ENCODE results near the gene RIMS4. TPM values are rescaled to one million over a fixed set of nuclear protein-coding genes. Genes with fewer than 3 reads are reported as not detected.

RIMS4 gene
- total and polyA plus RNA-seq, 2 donors (not counting 1 experiment from before 2014, with no cell fraction given), result not detected

GRCh38 chr20:44784688-44785087 is 25.7 kb downstream of the RIMS4 start:
- no peak for DNase-seq
- no peaks in the 10 kb centered on the region for H3K36me3 ChIP-seq (replicated peaks in 1 of 2; ENCODE audit: control extremely low read depth in 1 of 2, control insufficient read depth in 1 of 2, extremely low read depth in 1 of 2, insufficient read depth in 2 of 2, low read length in 1 of 2)
- TF ChIP-seq EZH2 (IDR thresholded peaks at IDR 0.05; ENCODE audit: borderline replicate concordance, insufficient read depth, low read depth, low read length, poor library complexity, severe bottlenecking), result no peak
- TF ChIP-seq, protein P1, sequence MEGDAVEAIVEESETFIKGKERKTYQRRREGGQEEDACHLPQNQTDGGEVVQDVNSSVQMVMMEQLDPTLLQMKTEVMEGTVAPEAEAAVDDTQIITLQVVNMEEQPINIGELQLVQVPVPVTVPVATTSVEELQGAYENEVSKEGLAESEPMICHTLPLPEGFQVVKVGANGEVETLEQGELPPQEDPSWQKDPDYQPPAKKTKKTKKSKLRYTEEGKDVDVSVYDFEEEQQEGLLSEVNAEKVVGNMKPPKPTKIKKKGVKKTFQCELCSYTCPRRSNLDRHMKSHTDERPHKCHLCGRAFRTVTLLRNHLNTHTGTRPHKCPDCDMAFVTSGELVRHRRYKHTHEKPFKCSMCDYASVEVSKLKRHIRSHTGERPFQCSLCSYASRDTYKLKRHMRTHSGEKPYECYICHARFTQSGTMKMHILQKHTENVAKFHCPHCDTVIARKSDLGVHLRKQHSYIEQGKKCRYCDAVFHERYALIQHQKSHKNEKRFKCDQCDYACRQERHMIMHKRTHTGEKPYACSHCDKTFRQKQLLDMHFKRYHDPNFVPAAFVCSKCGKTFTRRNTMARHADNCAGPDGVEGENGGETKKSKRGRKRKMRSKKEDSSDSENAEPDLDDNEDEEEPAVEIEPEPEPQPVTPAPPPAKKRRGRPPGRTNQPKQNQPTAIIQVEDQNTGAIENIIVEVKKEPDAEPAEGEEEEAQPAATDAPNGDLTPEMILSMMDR (IDR thresholded peaks at IDR 0.05), result no peak
- H3K27me3 Mint-ChIP-seq, result peaks cover 34% of the 10 kb centered on the region
- 100% methylated on average over 1 of the region's 1 CpG for WGBS (ENCODE audit: insufficient coverage)
- no peaks in the 10 kb centered on the region for H3K4me1 ChIP-seq (ENCODE audit: control insufficient read depth in 2 of 2, insufficient read depth in 2 of 2, low read length in 2 of 2)
- POLR2A ChIA-PET, result no interaction called here
- no peak overlapping the region for H3K27ac Mint-ChIP-seq
- CTCF ChIA-PET, result interaction anchor here (1.4 kb wide), 1 partner anchor 37 kb away, joined by 3 read pairs; no protein-coding TSS in a partner anchor
- H3K9ac ChIP-seq (ENCODE audit: low read length), result no peak overlapping the region
- no peak overlapping the region for H3K27ac ChIP-seq (ENCODE audit: low read length in 2 of 2)
- H3K79me2 ChIP-seq (ENCODE audit: control insufficient read depth, insufficient read depth, low read length), result no peaks in the 10 kb centered on the region
- no peaks in the 10 kb centered on the region for H3K4me1 Mint-ChIP-seq
- H3K27me3 ChIP-seq (replicated peaks in 1 of 4; ENCODE audit: control extremely low read depth in 1 of 4, control insufficient read depth in 3 of 4, insufficient read depth in 4 of 4, low read length in 3 of 4), result peaks cover 0 to 10% (median 0%) of the 10 kb centered on the region in 4 experiments
- ATAC-seq (ENCODE audit: low read depth), result no peak
- no peak overlapping the region for H3K4me3 ChIP-seq (ENCODE audit: control extremely low read depth in 1 of 5, extremely low read depth in 1 of 5, insufficient read depth in 1 of 5, low read depth in 2 of 5, low read length in 4 of 5)
- intact Hi-C loops (cut with micrococcal nuclease), result no loop called here
- H3K9me3 Mint-ChIP-seq (ENCODE audit: insufficient read depth), result peaks cover under 1% of the 10 kb centered on the region
- no peaks in the 10 kb centered on the region for H3K9me3 ChIP-seq (ENCODE audit: control extremely low read depth in 1 of 3, control insufficient read depth in 2 of 3, insufficient read depth in 1 of 3, low read length in 2 of 3)
- no peak overlapping the region for H3K4me3 Mint-ChIP-seq
- H3K4me2 ChIP-seq (replicated peaks; ENCODE audit: low read depth, low read length, poor library complexity, severe bottlenecking), result no peak overlapping the region
- H4K20me1 ChIP-seq (ENCODE audit: control insufficient read depth, insufficient read depth, low read length, poor library complexity, severe bottlenecking), result no peaks in the 10 kb centered on the region
- H2AFZ ChIP-seq (ENCODE audit: insufficient read depth, low read depth, low read length, poor library complexity, severe bottlenecking), result no peak overlapping the region

DNA sequence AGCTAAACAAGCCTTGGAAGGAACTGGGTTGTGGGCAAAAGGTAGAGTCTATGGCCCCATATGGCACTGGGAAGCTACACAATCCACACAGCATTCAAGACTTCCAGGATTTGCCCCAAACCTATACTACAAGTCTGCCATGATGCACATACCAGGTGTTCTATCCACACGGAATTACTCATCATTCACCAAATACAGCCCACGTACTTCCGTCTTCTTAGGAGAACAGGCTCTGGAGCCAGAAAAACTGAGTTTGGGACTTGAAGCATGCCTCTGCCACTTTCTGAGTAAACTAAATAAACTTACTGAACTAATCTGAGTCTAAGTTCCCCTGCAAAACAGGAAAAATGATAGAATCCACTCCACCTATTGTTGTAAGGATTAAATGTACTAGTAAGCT is 28.6 kb downstream of the RIMS4 start:
- H3K4me3 Mint-ChIP-seq, result no peak overlapping the region

More for the DNA sequence above, 28.6 kb downstream of the RIMS4 start:
- Histone ChIP-seq H2AFZ (ENCODE audit: insufficient read depth, low read depth, low read length, poor library complexity, severe bottlenecking) (no peak overlapping the region), H3K4me3 (ENCODE audit: control extremely low read depth in 1 of 5, extremely low read depth in 1 of 5, insufficient read depth in 1 of 5, low read depth in 2 of 5, low read length in 4 of 5) (no peak overlapping the region), H3K27me3 (replicated peaks in 1 of 4; ENCODE audit: control extremely low read depth in 1 of 4, control insufficient read depth in 3 of 4, insufficient read depth in 4 of 4, low read length in 3 of 4) (peaks cover 0 to 10% (median 0%) of the 10 kb centered on the region in 4 experiments), H3K9me3 (ENCODE audit: control extremely low read depth in 1 of 3, control insufficient read depth in 2 of 3, insufficient read depth in 1 of 3, low read length in 2 of 3) (no peaks in the 10 kb centered on the region), H3K36me3 (replicated peaks in 1 of 2; ENCODE audit: control extremely low read depth in 1 of 2, control insufficient read depth in 1 of 2, extremely low read depth in 1 of 2, insufficient read depth in 2 of 2, low read length in 1 of 2) (no peaks in the 10 kb centered on the region), H3K9ac (ENCODE audit: low read length) (no peak overlapping the region), H3K79me2 (ENCODE audit: control insufficient read depth, insufficient read depth, low read length) (no peaks in the 10 kb centered on the region), H3K27ac (ENCODE audit: low read length in 2 of 2) (no peak overlapping the region), H3K4me2 (replicated peaks; ENCODE audit: low read depth, low read length, poor library complexity, severe bottlenecking) (no peak overlapping the region), H3K4me1 (ENCODE audit: control insufficient read depth in 2 of 2, insufficient read depth in 2 of 2, low read length in 2 of 2) (no peaks in the 10 kb centered on the region), H4K20me1 (ENCODE audit: control insufficient read depth, insufficient read depth, low read length, poor library complexity, severe bottlenecking) (no peaks in the 10 kb centered on the region)
- no peak for DNase-seq
- WGBS (ENCODE audit: insufficient coverage), result 100% methylated on average over 2 of the region's 3 CpGs
- ATAC-seq (ENCODE audit: low read depth), result no peak
- CTCF ChIA-PET, result no interaction called here
- Mint-ChIP-seq H3K27ac (no peak overlapping the region), H3K9me3 (ENCODE audit: insufficient read depth) (peaks cover 2% of the 10 kb centered on the region), H3K27me3 (peaks cover 24% of the 10 kb centered on the region), H3K4me1 (no peaks in the 10 kb centered on the region)
- TF ChIP-seq EZH2 (IDR thresholded peaks at IDR 0.05; ENCODE audit: borderline replicate concordance, insufficient read depth, low read depth, low read length, poor library complexity, severe bottlenecking), result no peak
- TF ChIP-seq, protein P1 (IDR thresholded peaks at IDR 0.05), result no peak
- intact Hi-C loops (cut with micrococcal nuclease), result no loop called here
- POLR2A ChIA-PET, result no interaction called here

All from B cell (primary cell).